Stimulated activated CD4-positive, alpha-beta T cell treated with anti-CD3 and anti-CD28 coated beads, Interleukin-15, amount 100 ng/mL, for 24 hours (primary cell): Measurements from ENCODE around the gene UTP20.
A peak's percentile ranks its signal among the peaks of the same experiment; 100 is the strongest.

Experiments used
- DNase-seq: peaks from one replicate; pipeline ENCODE4 v3.0.0-alpha.2; 2020

UTP20 gene

GRCh38 chr12:101280006-101280505, at the start of gene UTP20:
Gene UTP20, plus strand, starts transcription at chr12:101280105. Its CDS starts 178 bp downstream, at chr12:101280283.
- DNase-seq = peak; percentile 93

GRCh38 chr12:101230547-101230946, 49.4 kb upstream of the UTP20 start:
- DNase-seq = no peak

GRCh38 chr12:101231636-101232035, 48.3 kb upstream of the UTP20 start:
- DNase-seq = no peak

GRCh38 chr12:101235686-101236085, 44.2 kb upstream of the UTP20 start:
- no peak for DNase-seq

GRCh38 chr12:101238306-101238705, 41.6 kb upstream of the UTP20 start:
- DNase-seq = no peak

- no peak for DNase-seq
Observed at GRCh38 chr12:101238800-101239329, 41.0 kb upstream of the UTP20 start.

- no peak for DNase-seq
Observed at GRCh38 chr12:101243074-101243473, 36.8 kb upstream of the UTP20 start.

GRCh38 chr12:101243616-101244015, 36.3 kb upstream of the UTP20 start:
- no peak for DNase-seq

GRCh38 chr12:101256266-101256665, 23.6 kb upstream of the UTP20 start:
- DNase-seq = no peak

- no peak for DNase-seq
Observed at GRCh38 chr12:101257357-101257756, 22.5 kb upstream of the UTP20 start.

- no peak for DNase-seq
Observed at GRCh38 chr12:101267111-101267510, 12.8 kb upstream of the UTP20 start.

- no peak for DNase-seq
Observed at GRCh38 chr12:101276433-101276832, 3.5 kb upstream of the UTP20 start.

- DNase-seq = no peak
Observed at GRCh38 chr12:101277443-101277842, 2.5 kb upstream of the UTP20 start.

- no peak for DNase-seq
Observed at GRCh38 chr12:101287357-101287756, 7.5 kb downstream of the UTP20 start.

- no peak for DNase-seq
Observed at GRCh38 chr12:101297661-101298060, 17.8 kb downstream of the UTP20 start.

GRCh38 chr12:101298426-101298825, 18.5 kb downstream of the UTP20 start:
- no peak for DNase-seq

- no peak for DNase-seq
Observed at GRCh38 chr12:101299346-101299745, 19.4 kb downstream of the UTP20 start.

GRCh38 chr12:101299931-101300330, 20.0 kb downstream of the UTP20 start:
- no peak for DNase-seq

- DNase-seq = no peak
Observed at GRCh38 chr12:101302741-101303140, 22.8 kb downstream of the UTP20 start.

GRCh38 chr12:101305226-101305779, 25.4 kb downstream of the UTP20 start:
- no peak for DNase-seq

- no peak for DNase-seq
Observed at GRCh38 chr12:101305794-101306193, 25.9 kb downstream of the UTP20 start.

GRCh38 chr12:101322480-101322879, 42.6 kb downstream of the UTP20 start:
- DNase-seq = no peak

- DNase-seq = no peak
Observed at GRCh38 chr12:101323255-101323654, 43.4 kb downstream of the UTP20 start.

- DNase-seq = no peak
Observed at GRCh38 chr12:101325590-101325989, 45.7 kb downstream of the UTP20 start.

GRCh38 chr12:101327051-101327450, 47.1 kb downstream of the UTP20 start:
- no peak for DNase-seq
